Astrocyte (in vitro differentiated cells and primary cell): ENCODE data around the gene ASTN1. TPM values are rescaled to one million over a fixed set of nuclear protein-coding genes. Genes with fewer than 3 reads are reported as not detected.

Experiments used
- DNase-seq: peaks from one replicate; pipeline ENCODE4 v3.0.0-alpha.2; 2010; ENCODE audit warnings: low read depth
- FAIRE-seq: peaks from 2 replicates; lab custom pipeline; 2011; peaks lifted over from hg19 to GRCh38; lab: Jason Lieb, UNC
- H2AFZ ChIP-seq: 2 replicates; pipeline ENCODE4 v1.6.0; 2012; ENCODE audit warnings: low read depth, low read length, inconsistent platforms
- H3K27ac ChIP-seq: 2 replicates; pipeline ENCODE4 v1.5.1; 2011; ENCODE audit warnings: low read depth, low read length, inconsistent platforms
- H3K27me3 ChIP-seq: 2 replicates; pipeline ENCODE4 v1.6.0; 2011; ENCODE audit warnings: low read length, inconsistent platforms; ENCODE audit not compliant: insufficient read depth
- H3K36me3 ChIP-seq: 2 replicates; pipeline ENCODE4 v1.5.1; 2011; ENCODE audit warnings: low read length, inconsistent platforms; ENCODE audit not compliant: insufficient read depth
- H3K4me1 ChIP-seq: 2 replicates; pipeline ENCODE4 v1.5.1; 2011; ENCODE audit warnings: low read length, inconsistent platforms; ENCODE audit not compliant: insufficient read depth
- H3K4me2 ChIP-seq: 2 replicates; pipeline ENCODE4 v1.6.0; 2012; ENCODE audit warnings: low read length, inconsistent platforms
- H3K4me3 ChIP-seq: 2 replicates; pipeline ENCODE4 v1.5.1; 2011; ENCODE audit warnings: low read depth, mild to moderate bottlenecking, low read length, inconsistent platforms; ENCODE audit not compliant: insufficient read depth
- H3K79me2 ChIP-seq: 2 replicates; pipeline ENCODE4 v1.6.0; 2012; ENCODE audit warnings: mild to moderate bottlenecking, low read length, inconsistent platforms; ENCODE audit not compliant: insufficient read depth
- H3K9ac ChIP-seq: 2 replicates; pipeline ENCODE4 v1.6.0; 2012; ENCODE audit warnings: mild to moderate bottlenecking, low read length, inconsistent platforms
- H3K9me3 ChIP-seq: 2 replicates; pipeline ENCODE4 v1.5.1; 2012; ENCODE audit warnings: low read depth, mild to moderate bottlenecking, low read length, inconsistent platforms; ENCODE audit not compliant: insufficient read depth
- H4K20me1 ChIP-seq: 2 replicates; pipeline ENCODE4 v1.6.0; 2012; ENCODE audit warnings: low read length, inconsistent platforms; ENCODE audit not compliant: insufficient read depth
- H3K27ac Mint-ChIP-seq: one replicate; pipeline ENCODE4 v1.8.0; 2021; ENCODE audit warnings: mild to moderate bottlenecking, mixed read lengths; ENCODE audit not compliant: unreplicated experiment
- H3K27me3 Mint-ChIP-seq: one replicate; pipeline ENCODE4 v1.8.0; 2021; ENCODE audit warnings: low read depth, mixed read lengths; ENCODE audit not compliant: unreplicated experiment
- H3K36me3 Mint-ChIP-seq: one replicate; pipeline ENCODE4 v1.8.0; 2021; ENCODE audit warnings: low read depth, mixed read lengths; ENCODE audit not compliant: unreplicated experiment
- H3K4me1 Mint-ChIP-seq: one replicate; pipeline ENCODE4 v1.8.0; 2021; ENCODE audit warnings: low read depth, mixed read lengths; ENCODE audit not compliant: unreplicated experiment
- H3K4me3 Mint-ChIP-seq: one replicate; pipeline ENCODE4 v1.8.0; 2021; ENCODE audit warnings: mild to moderate bottlenecking, moderate library complexity, mixed read lengths; ENCODE audit not compliant: unreplicated experiment
- H3K9me3 Mint-ChIP-seq: one replicate; pipeline ENCODE4 v1.8.0; 2021; ENCODE audit warnings: mild to moderate bottlenecking, mixed read lengths; ENCODE audit not compliant: unreplicated experiment
- CTCF ChIP-seq: IDR thresholded peaks from 2 replicates; pipeline ENCODE4 v1.5.1; 2011; ENCODE audit warnings: low read depth, mild to moderate bottlenecking, inconsistent platforms, low read length, moderate library complexity; ENCODE audit not compliant: insufficient read depth
- EZH2 ChIP-seq: IDR thresholded peaks from 2 replicates; pipeline ENCODE4 v1.6.1; 2012; ENCODE audit warnings: mild to moderate bottlenecking, low read length, inconsistent platforms; ENCODE audit not compliant: insufficient read depth
- total RNA-seq: library from RNA; stranded (reverse); gene quantifications from 2 replicates; pipeline ENCODE4 v1.2.1, GENCODE V29; 2021

Gene ASTN1
- total RNA-seq, 1 donor from 2014 or later: 0.50 TPM

- H3K4me1 ChIP-seq: no peaks in the 10 kb centered on the region
- DNase-seq (no peak), FAIRE-seq (no peak)
- H3K9ac ChIP-seq: no peak overlapping the region
- TF ChIP-seq CTCF: no peak
- TF ChIP-seq EZH2: no peak
- no peaks in the 10 kb centered on the region for H3K36me3 ChIP-seq
- Mint-ChIP-seq H3K27ac (no peak overlapping the region), H3K9me3 (no peaks in the 10 kb centered on the region), H3K36me3 (no peaks in the 10 kb centered on the region), H3K4me3 (no peak overlapping the region), H3K4me1 (no peaks in the 10 kb centered on the region), H3K27me3 (peaks cover 5% of the 10 kb centered on the region)
- no peaks in the 10 kb centered on the region for H3K79me2 ChIP-seq
- no peaks in the 10 kb centered on the region for H3K27me3 ChIP-seq
- H2AFZ ChIP-seq: no peak overlapping the region
- no peak overlapping the region for H3K4me3 ChIP-seq
- no peak overlapping the region for H3K27ac ChIP-seq
- H4K20me1 ChIP-seq: no peaks in the 10 kb centered on the region
- no peaks in the 10 kb centered on the region for H3K9me3 ChIP-seq
- H3K4me2 ChIP-seq: no peak overlapping the region
Observed at GRCh38 chr1:177135250-177135649, 29.3 kb downstream of the ASTN1 start.

GRCh38 chr1:177133977-177134538, 30.5 kb downstream of the ASTN1 start:
- Histone ChIP-seq H3K27ac (no peak overlapping the region), H3K9me3 (no peaks in the 10 kb centered on the region), H3K4me2 (no peak overlapping the region), H2AFZ (no peak overlapping the region), H3K27me3 (no peaks in the 10 kb centered on the region), H3K4me1 (no peaks in the 10 kb centered on the region), H4K20me1 (no peaks in the 10 kb centered on the region), H3K79me2 (no peaks in the 10 kb centered on the region), H3K9ac (no peak overlapping the region), H3K4me3 (no peak overlapping the region), H3K36me3 (no peaks in the 10 kb centered on the region)
- no peaks in the 10 kb centered on the region for H3K9me3 Mint-ChIP-seq
- peaks cover 5% of the 10 kb centered on the region for H3K27me3 Mint-ChIP-seq
- DNase-seq: no peak
- no peak overlapping the region for H3K27ac Mint-ChIP-seq
- H3K4me3 Mint-ChIP-seq: no peak overlapping the region
- no peaks in the 10 kb centered on the region for H3K36me3 Mint-ChIP-seq
- no peak for FAIRE-seq
- H3K4me1 Mint-ChIP-seq: no peaks in the 10 kb centered on the region
- no peak for TF ChIP-seq CTCF
- TF ChIP-seq EZH2: no peak

GRCh38 chr1:177132141-177132540, 32.4 kb downstream of the ASTN1 start:
- Histone ChIP-seq H3K4me2 (no peak overlapping the region), H3K9me3 (no peaks in the 10 kb centered on the region), H3K4me3 (no peak overlapping the region), H3K79me2 (no peaks in the 10 kb centered on the region), H4K20me1 (no peaks in the 10 kb centered on the region), H3K27me3 (no peaks in the 10 kb centered on the region), H3K4me1 (no peaks in the 10 kb centered on the region), H2AFZ (no peak overlapping the region), H3K27ac (no peak overlapping the region), H3K36me3 (no peaks in the 10 kb centered on the region), H3K9ac (no peak overlapping the region)
- DNase-seq (no peak), FAIRE-seq (no peak)
- no peak for TF ChIP-seq CTCF
- no peak for TF ChIP-seq EZH2
- no peak overlapping the region for H3K4me3 Mint-ChIP-seq
- H3K27ac Mint-ChIP-seq: no peak overlapping the region
- no peaks in the 10 kb centered on the region for H3K36me3 Mint-ChIP-seq
- no peaks in the 10 kb centered on the region for H3K4me1 Mint-ChIP-seq
- H3K9me3 Mint-ChIP-seq: no peaks in the 10 kb centered on the region
- peaks cover 5% of the 10 kb centered on the region for H3K27me3 Mint-ChIP-seq
